ENCODE results near the gene TLE1. TPM values are rescaled to one million over a fixed set of nuclear protein-coding genes. Genes with fewer than 3 reads are reported as not detected.

TLE1 gene
- total RNA-seq, 1 experiment from 2014 or later, result 17.3 TPM

- Histone ChIP-seq H3K79me2 (ENCODE audit: insufficient read depth, low read length) (no peaks in the 10 kb centered on the region), H3K4me2 (ENCODE audit: low read length) (no peak overlapping the region), H3K4me3 (replicated peaks in 1 of 2; ENCODE audit: low read depth in 1 of 2, low read length in 2 of 2) (no peak overlapping the region), H2AFZ (ENCODE audit: low read depth, low read length, poor library complexity, severe bottlenecking) (no peak overlapping the region), H3K27me3 (ENCODE audit: insufficient read depth, low read length) (no peaks in the 10 kb centered on the region), H3K9me3 (ENCODE audit: control insufficient read depth in 1 of 2, insufficient read depth in 1 of 2, low read depth in 1 of 2, low read length in 2 of 2) (no peaks in the 10 kb centered on the region), H3K9ac (ENCODE audit: low read length) (no peak overlapping the region), H4K20me1 (ENCODE audit: insufficient read depth) (no peaks in the 10 kb centered on the region), H3K4me1 (ENCODE audit: control insufficient read depth in 1 of 2, insufficient read depth in 2 of 2, low read length in 2 of 2) (no peaks in the 10 kb centered on the region), H3K9me2 (ENCODE audit: insufficient read depth) (no peaks in the 10 kb centered on the region), H3K36me3 (ENCODE audit: control insufficient read depth in 1 of 2, insufficient read depth in 2 of 2, low read length in 2 of 2) (no peaks in the 10 kb centered on the region), H3K27ac (ENCODE audit: low read depth, low read length) (no peak overlapping the region)
- no TSS peak for BruUV-seq (replicated peaks)
- POLR2A ChIA-PET, result no interaction called here
- CTCF ChIA-PET, result no interaction called here
- RAD21 ChIA-PET (ENCODE audit: low non-redundant PET in 1 of 2, low total read pairs in 2 of 2, uncharacterized antibody in 2 of 2, unreplicated experiment in 2 of 2), result no interaction called here
- intact Hi-C loops (cut with micrococcal nuclease), result no loop called here
- no peak for TF ChIP-seq SP1 (IDR thresholded peaks at IDR 0.05; ENCODE audit: low read depth)
- no peak for TF ChIP-seq JUND (IDR thresholded peaks at IDR 0.05)
- TF ChIP-seq ZNF274 (IDR thresholded peaks at IDR 0.05; ENCODE audit: low read depth, low read length), result no peak
- TF ChIP-seq ZBTB33 (IDR thresholded peaks at IDR 0.05; ENCODE audit: extremely low read depth, insufficient replicate concordance, low read length), result no peak
- no peak for TF ChIP-seq REST (IDR thresholded peaks at IDR 0.05; ENCODE audit: low read depth)
- ATAC-seq (no peak), DNase-seq (ENCODE audit: low read depth, low spot score) (no peak)
These were observed 30.6 kb upstream of the TLE1 start for GRCh38 chr9:81719972-81720371.

Data from HCT116 (cell line).